Right forelimb (tissue), 1 donor: Measurements from ENCODE around the gene IGF1R.

Experiments used
- DNase-seq: peaks from one replicate; pipeline ENCODE4 v3.0.0-alpha.2; 2018

Gene IGF1R

DNA sequence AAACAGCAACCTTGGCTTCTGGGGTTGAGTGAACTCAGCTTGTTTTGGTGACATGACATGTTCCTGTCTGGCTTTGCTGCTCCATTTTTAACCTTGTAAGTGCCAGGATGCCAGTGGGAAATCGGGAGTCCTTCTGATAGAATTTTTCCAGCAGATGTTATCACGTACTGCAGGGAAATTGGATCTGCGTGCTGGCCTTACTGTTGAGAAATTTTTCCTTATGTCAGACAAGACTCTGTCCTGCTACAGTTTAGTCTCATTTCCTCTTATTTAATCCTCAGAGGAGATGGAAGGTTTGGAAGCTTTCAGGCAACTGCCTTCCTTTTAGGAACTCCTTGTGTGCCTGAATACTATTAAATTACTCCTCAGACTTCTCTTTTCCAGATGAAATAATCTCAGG lies 278.7 kb downstream of the IGF1R start:
- DNase-seq: no peak

DNA sequence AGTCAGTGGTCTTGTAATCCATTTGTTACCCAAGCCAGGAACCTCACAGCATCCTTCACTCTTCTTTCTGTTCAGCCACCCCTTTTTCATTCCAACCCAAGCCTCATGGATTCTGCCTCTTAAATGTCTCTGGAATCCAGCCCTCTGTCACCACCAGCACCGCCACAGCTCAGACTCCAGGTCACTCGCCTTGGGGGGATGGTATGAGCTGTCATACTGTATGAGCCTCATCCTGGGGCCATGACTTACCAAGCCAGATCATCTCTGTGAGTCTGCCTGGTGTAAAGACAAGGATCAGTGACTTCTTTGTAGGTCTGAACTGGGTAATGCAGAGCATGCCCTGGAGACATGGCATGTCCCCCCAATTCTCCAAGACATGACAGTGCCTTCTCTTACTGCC lies 279.7 kb downstream of the IGF1R start:
- DNase-seq: no peak

DNA sequence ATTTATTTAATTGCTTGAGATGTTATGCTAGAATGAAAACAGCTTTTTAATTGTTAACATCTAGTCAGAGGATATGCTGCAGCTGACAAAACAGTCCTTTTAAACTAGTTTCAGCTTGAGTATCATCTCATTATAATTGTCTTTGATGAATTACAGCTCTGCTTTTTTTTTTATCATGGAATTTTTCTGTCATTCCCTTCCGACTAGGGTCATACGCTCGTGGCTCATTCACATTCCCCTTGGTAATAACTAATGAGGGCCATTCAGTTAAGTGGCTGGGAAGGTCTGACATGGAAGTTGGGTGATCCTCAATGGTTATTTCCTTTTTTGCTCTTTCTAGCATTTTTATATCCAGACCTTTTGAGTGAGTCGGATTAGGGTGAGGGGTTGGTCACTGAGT lies 282.2 kb downstream of the IGF1R start:
- DNase-seq: no peak

DNA sequence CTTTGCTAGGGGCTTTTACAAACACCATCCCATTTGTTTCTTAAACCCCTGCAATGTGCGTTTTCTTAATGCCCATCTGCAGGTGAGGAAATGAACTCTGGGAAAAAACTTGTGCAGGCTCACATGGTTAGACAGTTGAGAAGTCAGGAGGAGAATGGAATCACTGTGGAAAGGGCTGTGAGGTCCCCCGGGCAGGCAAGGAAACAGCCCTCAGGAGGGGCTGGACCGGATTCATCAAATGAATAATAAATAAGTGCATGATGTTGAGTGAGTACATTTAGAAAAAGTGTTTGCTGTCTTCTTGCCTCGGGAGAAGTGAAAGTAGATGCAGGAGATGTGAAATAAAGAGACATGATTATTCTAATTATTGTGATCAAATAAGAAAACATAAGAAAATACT lies 282.7 kb downstream of the IGF1R start:
- no peak for DNase-seq

DNA sequence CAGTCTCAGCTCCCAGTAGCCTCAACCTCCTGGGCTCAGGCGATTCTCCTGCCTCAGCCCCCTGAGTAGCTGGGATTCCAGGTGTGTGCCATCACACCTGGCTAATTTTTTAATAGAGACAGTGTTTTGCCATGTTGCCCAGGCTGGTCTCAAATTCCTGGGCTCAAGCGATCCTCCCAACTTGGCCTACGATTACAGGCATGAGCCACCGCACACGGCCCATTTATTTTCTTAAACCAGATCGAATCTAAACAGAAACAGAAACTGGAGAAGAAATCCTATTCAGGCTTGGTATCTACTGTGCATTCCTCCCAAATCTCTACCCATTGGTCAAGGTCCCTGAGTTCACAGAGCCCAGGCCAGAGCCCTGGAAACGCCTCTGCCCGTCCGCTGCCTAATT lies 285.1 kb downstream of the IGF1R start:
- DNase-seq: no peak

DNA sequence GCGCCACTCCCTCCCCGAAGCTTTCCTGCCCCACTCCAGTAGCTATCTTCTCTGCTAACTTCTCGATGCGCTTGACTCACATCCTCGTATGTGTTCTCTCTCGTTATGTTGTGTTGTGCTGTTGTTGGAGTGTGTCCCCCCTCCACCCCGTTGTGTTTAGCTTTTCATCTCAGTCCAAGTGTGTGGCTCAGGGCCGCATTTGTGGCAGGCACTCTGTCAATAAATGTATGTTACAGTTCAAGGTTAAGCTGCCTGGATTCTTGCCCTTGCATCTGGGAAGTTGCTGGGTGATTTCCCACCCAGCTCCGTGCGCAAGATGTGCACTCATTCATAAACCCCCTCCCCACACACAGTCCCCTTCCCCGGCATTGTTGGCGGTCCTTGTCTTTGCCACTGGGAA lies 287.4 kb downstream of the IGF1R start:
- no peak for DNase-seq

DNA sequence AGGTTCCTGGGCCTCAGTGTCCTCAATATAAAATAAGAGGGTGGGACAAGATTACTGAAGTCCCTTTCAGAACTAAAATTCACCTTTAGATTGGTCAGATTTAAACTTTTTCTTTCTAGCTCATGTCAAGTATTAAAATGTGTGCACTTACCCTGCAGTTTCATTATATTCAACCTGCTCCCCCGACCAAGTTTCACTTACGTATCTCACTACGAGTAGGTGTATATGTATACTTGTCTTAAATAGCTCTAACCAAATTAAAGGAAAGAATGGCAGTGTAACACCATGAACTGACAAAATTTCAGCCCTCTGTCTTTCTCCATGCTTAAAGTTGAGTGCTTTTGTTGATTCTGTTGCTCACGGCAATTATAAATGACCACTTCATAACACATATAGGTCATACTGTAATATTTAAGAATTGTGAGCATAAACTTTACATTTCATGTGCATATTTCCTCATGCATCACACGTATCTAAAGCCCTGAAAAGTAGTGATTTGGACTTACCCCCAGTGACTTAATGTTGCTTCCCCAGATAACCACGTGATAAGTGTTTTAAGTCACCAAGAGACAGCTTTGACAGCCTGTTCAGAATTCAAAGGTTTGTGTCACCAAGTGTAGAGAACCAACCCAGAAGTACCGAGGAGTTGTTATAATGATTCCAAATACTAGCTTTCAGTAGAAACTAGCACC lies 289.2 kb downstream of the IGF1R start:
- DNase-seq: no peak

DNA sequence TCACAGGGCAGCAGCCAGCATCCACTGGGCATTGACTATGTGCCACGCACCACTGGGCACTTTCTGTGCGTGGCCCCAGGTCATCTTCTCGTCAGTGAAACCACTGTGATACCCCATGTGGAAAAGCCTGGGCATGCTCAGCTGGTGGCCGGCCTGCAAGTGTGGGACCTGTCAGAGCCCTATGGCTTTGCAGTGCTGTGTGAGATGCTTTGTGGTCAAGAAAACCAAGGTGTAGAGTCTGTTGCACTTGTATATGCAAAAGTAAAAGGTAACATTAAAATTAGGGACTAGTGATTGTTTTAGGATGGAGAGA lies 289.7 kb downstream of the IGF1R start:
- DNase-seq: no peak

DNA sequence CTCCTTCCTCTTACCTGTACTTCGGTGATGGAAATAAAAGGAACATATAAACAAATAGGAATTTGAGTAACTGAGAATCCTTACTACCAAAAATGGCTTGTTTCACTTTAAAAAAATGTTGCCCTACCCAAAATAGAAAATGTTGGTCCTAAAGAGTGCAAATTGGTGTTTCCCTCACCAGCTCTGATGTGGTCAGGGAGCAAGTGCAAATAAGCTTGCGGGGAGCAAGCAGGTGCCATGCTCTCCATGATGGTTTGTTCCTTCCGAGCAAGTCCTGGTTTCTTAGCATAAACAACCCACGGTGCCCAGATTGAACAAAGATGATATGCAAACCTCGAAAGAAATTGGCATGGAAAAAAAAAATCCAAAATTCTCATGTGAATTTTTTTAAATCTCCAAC lies 290.5 kb downstream of the IGF1R start:
- no peak for DNase-seq

DNA sequence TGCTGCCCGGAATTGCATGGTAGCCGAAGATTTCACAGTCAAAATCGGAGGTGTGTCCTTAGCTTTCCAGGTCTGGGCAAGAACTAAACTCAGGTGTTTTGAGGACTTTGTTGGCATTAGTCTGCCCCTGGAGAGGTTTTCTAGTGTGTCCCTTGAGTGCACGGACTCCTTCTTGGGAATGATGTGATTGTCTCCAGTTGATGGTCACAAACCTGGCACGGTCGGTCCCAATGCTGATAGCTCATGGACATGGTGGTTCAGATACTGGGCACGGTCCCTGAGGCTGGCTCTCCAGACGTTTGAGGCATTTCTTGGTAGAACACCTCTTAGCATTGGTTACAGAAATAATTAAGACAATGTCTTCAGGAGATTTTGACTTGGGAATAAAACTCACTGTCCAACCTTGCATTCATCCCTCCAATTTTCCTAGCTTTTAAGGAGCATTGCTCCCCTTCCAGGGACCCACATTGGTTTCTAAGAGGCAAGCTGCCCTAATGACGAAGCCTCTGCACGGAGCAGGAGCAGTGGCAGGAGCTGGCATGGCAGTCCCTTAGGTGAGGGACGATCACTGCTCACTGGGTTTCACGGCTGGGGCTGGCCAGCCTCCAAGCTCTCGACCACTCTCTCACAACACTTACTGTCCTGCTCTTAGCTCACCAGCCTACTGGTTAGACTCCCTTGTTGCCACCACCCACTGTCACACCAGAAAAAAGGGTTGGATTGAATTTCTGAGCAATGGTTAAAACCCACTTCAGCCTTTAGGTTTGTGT lies 291.2 kb downstream of the IGF1R start:
- no peak for DNase-seq

DNA sequence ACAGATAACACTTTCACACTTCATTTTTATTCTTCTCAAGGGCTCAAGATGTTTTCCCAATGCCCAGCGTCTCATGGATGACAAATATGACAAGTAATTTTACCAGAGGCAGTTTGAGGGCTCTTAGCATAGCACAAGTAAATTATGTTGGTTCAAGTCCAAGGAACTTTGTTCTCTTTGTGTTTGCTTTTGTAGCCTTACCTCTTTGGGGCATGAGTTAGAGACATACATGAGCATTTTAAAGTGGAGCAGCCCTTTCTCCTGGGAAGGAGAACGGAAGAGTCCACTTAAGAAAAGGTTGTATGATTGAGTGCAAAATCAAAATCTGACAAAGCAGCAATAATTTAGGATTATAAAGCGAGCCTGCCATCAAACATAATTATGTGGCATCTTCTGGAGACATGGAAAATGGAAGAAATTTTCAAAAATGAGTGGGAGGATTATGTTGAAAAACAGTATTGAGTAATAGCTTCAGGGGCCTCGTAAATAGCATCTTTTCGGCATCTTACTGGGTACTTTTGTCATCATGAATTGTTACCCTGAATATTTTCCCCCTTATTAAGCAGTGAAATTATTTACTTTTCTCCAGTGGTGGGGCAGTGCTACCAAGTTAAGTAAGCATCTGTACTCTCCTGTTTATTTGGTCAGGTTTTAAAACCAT lies 293.4 kb downstream of the IGF1R start:
- no peak for DNase-seq

DNA sequence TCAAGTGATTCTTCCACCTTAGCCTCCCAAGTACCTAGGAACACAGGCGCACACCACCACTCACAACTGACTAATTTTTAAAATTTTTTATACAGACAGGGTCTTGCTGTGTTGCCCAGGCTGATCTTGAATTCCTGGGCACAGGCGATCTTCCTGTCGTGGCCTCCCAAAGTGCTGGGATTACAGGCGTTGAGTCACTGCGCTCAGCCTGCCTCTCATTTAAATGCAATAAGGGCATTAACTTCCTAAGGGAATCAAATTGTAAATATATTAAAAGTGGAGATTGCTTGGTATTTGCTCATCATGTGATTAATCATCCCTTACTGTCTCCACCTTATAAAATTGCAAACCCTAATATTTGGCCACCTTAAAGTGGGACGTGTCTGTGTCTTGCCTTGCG lies 294.1 kb downstream of the IGF1R start:
- no peak for DNase-seq

DNA sequence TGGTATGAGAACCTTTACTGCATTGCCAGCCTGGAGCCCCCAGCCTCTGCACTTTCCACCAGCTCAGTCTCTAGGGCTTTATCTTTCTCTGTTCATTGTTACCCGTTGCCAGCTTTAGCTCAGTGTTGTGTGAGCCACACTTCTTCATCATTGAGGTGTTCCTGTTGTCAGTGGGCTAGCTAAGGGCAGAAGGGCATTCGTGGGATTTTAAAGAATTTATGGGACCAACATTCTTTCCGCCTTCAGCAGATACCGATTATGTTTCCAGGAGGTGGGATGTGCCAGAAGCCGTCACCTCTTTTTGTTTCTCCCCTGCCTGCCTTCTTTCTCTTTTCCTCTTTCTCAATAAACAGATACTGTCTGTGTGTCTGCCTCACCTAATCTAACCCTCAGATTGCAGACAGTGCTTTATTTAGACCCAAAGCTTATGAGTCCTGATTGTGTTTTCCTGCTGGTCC lies 294.7 kb downstream of the IGF1R start:
- no peak for DNase-seq

DNA sequence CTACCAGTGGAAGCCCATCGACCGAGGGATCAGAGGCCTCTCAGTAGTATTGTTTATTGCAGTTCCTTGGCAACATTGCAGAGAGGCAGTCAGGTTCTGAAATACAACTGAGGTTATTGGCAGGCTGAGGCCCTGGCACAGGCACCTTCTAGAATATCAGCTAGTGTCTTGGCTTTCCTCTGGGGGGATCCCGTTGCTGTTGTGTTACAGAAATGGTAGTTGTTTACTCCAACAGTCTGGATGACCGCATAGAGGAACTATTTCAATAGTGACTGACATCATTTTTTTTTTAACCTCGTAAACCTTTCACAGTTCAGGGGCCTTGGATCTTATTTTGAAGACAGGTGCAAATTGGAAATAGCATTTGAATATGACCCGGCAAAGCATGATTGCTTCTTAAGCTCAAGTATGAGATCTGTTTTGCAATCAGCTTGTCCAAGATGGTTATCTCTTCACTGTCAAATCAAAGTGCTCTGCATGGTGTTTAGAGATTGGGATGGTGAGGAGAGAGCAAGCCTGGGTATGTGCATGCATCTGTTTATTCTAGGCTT lies 295.3 kb downstream of the IGF1R start:
- no peak for DNase-seq

DNA sequence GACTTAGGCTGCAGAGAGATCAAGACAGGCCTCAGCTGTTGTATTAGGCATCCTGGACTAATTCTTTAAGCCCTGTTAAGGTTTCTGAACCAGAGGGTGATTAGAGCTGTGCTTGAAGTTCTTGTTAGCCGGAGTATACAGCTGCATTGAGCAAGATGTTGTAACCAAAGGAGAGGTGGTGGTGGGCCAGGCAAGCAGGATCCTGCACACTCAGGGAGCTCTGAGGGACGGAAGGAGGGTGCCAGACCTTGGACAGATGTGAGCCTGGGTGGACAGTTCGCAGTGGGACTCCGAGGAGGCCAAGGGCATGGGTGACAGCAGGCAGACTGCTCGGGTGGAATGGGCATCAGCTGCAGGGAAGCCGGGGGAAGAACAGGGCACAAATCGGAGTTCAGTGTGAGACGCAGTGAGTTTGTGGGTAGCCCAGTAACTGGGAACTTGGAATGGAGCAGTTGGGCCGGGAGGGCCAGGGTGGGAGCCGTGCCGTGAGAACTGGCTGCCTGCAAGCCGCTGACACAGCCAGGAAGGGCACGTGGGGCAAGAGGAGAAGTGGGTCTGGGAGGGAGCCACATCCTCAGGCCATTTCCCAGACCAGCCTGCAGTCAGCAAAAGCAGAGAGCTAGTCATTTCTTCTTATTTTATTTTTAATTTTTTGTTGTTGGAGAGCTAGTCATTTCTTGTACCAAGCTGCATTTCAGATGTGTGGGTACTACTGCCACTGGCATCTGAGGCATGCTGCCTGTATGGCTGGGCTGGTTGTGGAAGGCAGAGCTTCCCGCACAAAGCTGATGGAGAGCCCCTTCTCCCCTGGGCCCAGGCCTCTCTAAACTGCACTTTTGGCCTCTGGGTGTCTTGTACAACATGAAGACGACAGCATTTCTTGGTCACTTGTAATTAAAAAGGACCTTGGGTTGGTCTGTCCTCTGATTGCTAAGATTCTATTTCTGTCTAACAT lies 298.2 kb downstream of the IGF1R start:
- no peak for DNase-seq

DNA sequence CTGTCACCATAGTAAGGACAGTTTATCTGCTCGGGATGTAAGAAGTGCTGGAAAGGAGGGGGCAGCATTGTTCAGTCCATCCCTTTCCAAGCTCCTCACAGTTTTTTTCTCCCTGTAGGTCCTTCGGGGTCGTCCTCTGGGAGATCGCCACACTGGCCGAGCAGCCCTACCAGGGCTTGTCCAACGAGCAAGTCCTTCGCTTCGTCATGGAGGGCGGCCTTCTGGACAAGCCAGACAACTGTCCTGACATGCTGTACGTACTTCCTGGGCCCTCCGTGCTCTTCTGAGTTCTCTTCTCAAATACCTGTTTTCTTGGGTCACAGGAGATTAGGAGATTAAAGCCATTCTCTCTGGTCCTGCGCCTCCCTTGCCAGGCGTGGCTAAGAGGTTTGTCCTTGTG lies 300.1 kb downstream of the IGF1R start:
- DNase-seq: no peak

DNA sequence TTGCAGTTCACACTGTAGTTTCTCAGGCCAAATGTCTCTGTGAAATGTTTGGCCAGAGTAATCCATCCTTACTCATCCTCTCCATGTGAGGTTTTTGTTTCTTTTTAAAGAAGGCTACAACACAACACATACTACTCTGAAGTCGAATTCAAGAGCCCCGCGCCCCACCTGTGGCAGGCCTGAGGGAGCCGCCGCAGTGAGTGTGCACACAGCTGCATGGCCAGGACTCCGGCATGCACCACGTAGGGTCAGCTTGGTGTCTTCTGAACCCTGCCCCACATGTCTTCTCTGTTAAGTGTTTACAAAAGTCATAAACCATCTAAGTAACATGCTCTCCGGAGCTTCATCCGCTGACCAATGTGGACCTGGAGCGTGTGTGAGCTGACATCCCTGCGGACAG lies 300.6 kb downstream of the IGF1R start:
- DNase-seq: no peak

DNA sequence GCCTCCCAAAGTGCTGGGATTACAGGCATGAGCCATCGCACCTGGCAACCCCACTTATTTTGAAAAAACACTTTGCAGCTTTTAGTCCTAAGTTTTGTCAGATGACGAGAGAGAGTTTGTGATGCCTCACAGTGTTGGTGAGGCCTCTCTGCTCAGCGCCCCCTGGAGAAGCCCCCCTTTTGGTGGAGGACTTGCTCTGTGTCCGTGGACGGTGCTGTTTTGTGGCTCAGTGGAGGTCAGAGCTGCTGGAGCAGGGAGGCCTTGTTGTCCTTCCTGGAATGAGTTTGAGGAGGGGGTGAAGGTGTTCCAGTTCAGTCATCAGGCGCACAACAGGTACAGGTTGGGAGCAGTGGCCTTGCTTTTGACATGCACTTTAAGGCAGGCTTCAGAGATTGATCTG lies 301.3 kb downstream of the IGF1R start:
- DNase-seq: no peak

DNA sequence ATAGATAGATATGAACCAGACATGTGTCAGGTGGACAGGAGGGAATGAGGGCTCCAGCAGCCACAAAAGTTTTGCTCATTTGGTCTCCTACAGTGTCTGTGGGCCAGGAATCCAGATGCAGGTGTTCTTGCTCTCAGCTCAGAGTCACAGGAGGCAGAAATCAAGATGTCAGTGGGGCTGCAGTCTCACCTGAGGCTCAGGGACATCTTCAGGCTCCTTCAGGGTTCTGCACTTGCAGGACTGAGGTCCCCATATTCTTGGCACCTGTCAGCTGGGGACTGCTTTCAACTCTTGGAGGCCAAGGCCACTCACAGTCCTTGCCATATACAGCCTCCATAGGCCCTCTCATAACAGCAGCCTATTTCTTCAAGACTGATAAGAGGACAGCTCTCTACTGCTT lies 301.9 kb downstream of the IGF1R start:
- DNase-seq: no peak

DNA sequence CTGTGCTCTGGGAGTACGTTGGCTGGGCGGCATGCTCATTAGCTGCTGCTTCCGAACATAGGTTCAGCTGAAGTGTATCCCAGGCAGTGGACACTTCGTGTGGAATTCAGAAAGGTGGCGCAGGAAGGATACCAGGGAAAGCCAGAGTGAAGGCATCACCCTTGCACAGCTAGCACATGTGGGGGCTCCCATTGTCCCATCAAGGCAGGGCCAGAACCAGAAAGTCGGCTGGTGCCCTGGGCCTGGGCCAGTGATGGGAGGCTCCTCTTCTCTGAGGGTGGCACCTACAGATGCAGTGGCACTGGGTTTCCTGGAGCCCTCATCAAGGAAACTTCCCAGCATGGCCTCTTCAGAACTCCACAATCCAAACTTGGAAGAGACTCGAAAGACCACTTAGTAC lies 302.7 kb downstream of the IGF1R start:
- DNase-seq: peak; percentile 37

DNA sequence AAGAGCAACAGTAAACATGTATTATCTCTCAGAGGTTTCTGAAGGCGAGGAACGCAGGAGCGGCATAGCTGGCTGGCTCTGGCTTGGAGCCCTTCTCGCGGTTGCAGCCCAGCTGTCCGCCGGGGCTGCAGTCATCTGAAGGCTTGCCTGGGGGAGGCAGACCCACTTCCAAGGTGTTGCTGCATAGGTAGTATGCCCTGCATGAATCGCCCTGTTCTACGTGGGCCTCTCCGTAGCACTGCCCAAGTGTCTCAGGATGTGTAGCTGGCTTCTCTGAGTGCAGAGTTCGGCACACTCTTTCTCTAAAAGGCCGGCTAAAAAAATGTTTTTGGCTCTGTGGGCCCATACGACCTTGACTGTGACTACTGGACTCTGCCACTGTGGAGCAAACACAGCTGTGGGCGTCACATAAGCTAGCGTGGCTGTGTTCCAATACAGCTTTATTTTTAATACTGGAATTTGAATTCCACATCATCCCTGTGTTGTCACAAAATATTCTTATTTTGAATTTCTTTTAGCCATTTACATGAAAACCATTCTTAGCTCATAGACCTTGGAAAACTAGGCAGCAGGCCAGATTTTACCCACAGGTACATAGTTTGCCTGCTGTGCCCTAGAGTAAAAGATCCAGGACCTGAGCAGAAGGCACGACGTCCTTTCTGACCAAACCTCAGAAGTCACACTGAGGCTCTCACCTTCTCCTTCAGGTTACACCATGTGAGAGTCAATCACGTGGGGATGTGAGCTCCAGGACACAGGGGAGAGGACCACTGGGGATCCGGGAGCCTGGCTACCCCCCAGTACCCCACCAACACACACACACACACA lies 303.4 kb downstream of the IGF1R start:
- DNase-seq: peak; percentile 19

DNA sequence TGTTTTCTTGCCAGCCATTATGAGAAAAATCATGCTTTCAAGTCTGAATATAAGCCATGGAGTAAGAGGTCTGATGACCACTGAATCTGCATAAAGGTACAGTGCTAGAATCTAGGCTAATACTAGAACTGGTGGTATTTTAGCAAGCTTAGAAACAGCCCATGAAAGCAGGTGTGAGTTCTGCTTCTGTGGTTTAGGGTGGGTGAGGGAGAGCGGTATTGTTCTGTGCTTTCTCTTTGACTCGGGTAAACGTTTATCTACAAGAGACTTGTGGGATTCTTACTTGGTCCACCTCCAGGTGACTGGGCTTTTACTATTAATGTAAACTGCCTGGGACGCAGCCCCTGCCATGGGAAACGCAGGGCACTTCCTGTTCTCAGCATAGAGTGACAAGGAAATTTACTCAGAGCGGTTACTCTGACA lies 304.1 kb downstream of the IGF1R start:
- peak; percentile 35 for DNase-seq
